ENCODE data around the gene DOK1.

DOK1 gene

GRCh38 chr2:74588664-74589063 is 34.1 kb downstream of the DOK1 start:
- Mint-ChIP-seq H3K36me3 (ENCODE audit: low read depth) (no peaks in the 10 kb centered on the region), H3K9me3 (no peaks in the 10 kb centered on the region), H3K27me3 (ENCODE audit: low read depth) (peaks cover 45% of the 10 kb centered on the region), H3K27ac (no peak overlapping the region), H3K4me3 (no peak overlapping the region), H3K4me1 (peaks cover 2% of the 10 kb centered on the region)
- TF ChIP-seq CTCF (IDR thresholded peaks at IDR 0.05; ENCODE audit: unreplicated experiment in 3 of 3): no peak

GRCh38 chr2:74593826-74594772 is 39.6 kb downstream of the DOK1 start:
- H3K27me3 Mint-ChIP-seq (ENCODE audit: low read depth): peaks cover 54% of the 10 kb centered on the region
- no peak overlapping the region for H3K27ac Mint-ChIP-seq
- H3K9me3 Mint-ChIP-seq: no peaks in the 10 kb centered on the region
- no peak for TF ChIP-seq CTCF (IDR thresholded peaks at IDR 0.05; ENCODE audit: unreplicated experiment in 3 of 3)
- no peaks in the 10 kb centered on the region for H3K36me3 Mint-ChIP-seq (ENCODE audit: low read depth)
- no peaks in the 10 kb centered on the region for H3K4me1 Mint-ChIP-seq
- H3K4me3 Mint-ChIP-seq: no peak overlapping the region

- Mint-ChIP-seq H3K27ac (peak overlapping the region in 1 of 3 experiments; percentile 46), H3K27me3 (ENCODE audit: low read depth) (peaks cover 45% of the 10 kb centered on the region), H3K36me3 (ENCODE audit: low read depth) (no peaks in the 10 kb centered on the region), H3K4me1 (no peaks in the 10 kb centered on the region), H3K4me3 (no peak overlapping the region), H3K9me3 (no peaks in the 10 kb centered on the region)
- no peak for TF ChIP-seq CTCF (IDR thresholded peaks at IDR 0.05; ENCODE audit: unreplicated experiment in 3 of 3)
Observed at GRCh38 chr2:74596584-74596983, 42.1 kb downstream of the DOK1 start.

- Mint-ChIP-seq H3K27ac (peak overlapping the region in 2 of 3 experiments; percentile 4 to 46), H3K36me3 (ENCODE audit: low read depth) (no peaks in the 10 kb centered on the region), H3K4me1 (no peaks in the 10 kb centered on the region), H3K27me3 (ENCODE audit: low read depth) (peaks cover 47% of the 10 kb centered on the region), H3K9me3 (no peaks in the 10 kb centered on the region), H3K4me3 (no peak overlapping the region)
- no peak for TF ChIP-seq CTCF (IDR thresholded peaks at IDR 0.05; ENCODE audit: unreplicated experiment in 3 of 3)
Observed at GRCh38 chr2:74597410-74597809, 42.9 kb downstream of the DOK1 start.

GRCh38 chr2:74599676-74600075 is 45.2 kb downstream of the DOK1 start:
- Mint-ChIP-seq H3K27me3 (ENCODE audit: low read depth) (peaks cover 49% of the 10 kb centered on the region), H3K4me3 (no peak overlapping the region), H3K4me1 (no peaks in the 10 kb centered on the region), H3K36me3 (ENCODE audit: low read depth) (no peaks in the 10 kb centered on the region), H3K9me3 (no peaks in the 10 kb centered on the region), H3K27ac (no peak overlapping the region)
- TF ChIP-seq CTCF (IDR thresholded peaks at IDR 0.05; ENCODE audit: unreplicated experiment in 3 of 3): no peak

All from nephron (organoid).